GM23338 (cell line): ENCODE measurements around the gene SLC38A10. TPM values are rescaled to one million over a fixed set of nuclear protein-coding genes. Genes with fewer than 3 reads are reported as not detected.

ENCODE experiments used
- CREB1 ChIP-seq: fragments of 250-450 bp; sonication (Bioruptor Pico); IDR thresholded peaks from 2 replicates; pipeline ENCODE4 v1.5.0; 2020; ENCODE audit warnings: low read depth, mild to moderate bottlenecking, moderate library complexity
- EZH2 ChIP-seq: fragments of 200-600 bp; sonication (generic); IDR thresholded peaks from one replicate; pipeline ENCODE4 v1.8.0; 2017; ENCODE audit warnings: antibody characterized with exemption, mild to moderate bottlenecking, low read depth; ENCODE audit not compliant: unreplicated experiment
- EZH2phosphoT487 ChIP-seq: fragments of 200-600 bp; sonication (generic); IDR thresholded peaks from one replicate; pipeline ENCODE4 v1.8.1; 2018; ENCODE audit warnings: antibody characterized with exemption; ENCODE audit not compliant: unreplicated experiment
- JUNB ChIP-seq: IDR thresholded peaks from one replicate; pipeline ENCODE4 v1.6.1; 2016; ENCODE audit warnings: antibody characterized with exemption; ENCODE audit not compliant: unreplicated experiment
- POLR2AphosphoS5 ChIP-seq: IDR thresholded peaks from 2 replicates; pipeline ENCODE4 v1.6.1; 2016; ENCODE audit warnings: antibody characterized with exemption, low read depth
- STAT1 ChIP-seq: IDR thresholded peaks from one replicate; pipeline ENCODE4 v1.6.1; 2016; ENCODE audit warnings: antibody characterized with exemption; ENCODE audit not compliant: unreplicated experiment
- ZNF114 ChIP-seq: fragments of 250-450 bp; sonication (Bioruptor Pico); IDR thresholded peaks from 2 replicates; pipeline ENCODE4 v1.5.0; 2020; ENCODE audit warnings: mild to moderate bottlenecking, moderate library complexity
- polyA plus RNA-seq: library from polyadenylated mRNA; unstranded; fragments of >200 nt; fragmentation: Nextera tagmentation; extraction: Ambion mirVana; gene quantifications from 2 replicates; pipeline ENCODE4 v1.2.1, GENCODE V29; 2016
- total RNA-seq: library from RNA; depleted of rRNA; stranded (reverse); fragments of >200 nt; shearing (Covaris generic); gene quantifications from 2 replicates; pipeline ENCODE4 v1.2.3, GENCODE V29; 2014; rRNA removed
- TF ChIP-seq, protein P1 (sequence below), 2 experiments: fragments of 200-600 bp in 1 of 2; sonication (generic) in 1 of 2; conservative IDR thresholded peaks; 2 replicates each; pipeline versions ENCODE4 v1.5.1 to v1.6.1; 2016 to 2017; ENCODE audit warnings: antibody characterized with exemption in 2 of 2, low read depth in 2 of 2, mild to moderate bottlenecking in 2 of 2, moderate library complexity in 1 of 2
- TF ChIP-seq, protein P2 (sequence below): IDR thresholded peaks from one replicate; pipeline ENCODE4 v1.6.1; 2018; ENCODE audit warnings: antibody characterized with exemption; ENCODE audit not compliant: unreplicated experiment

The SLC38A10 gene
- total and polyA plus RNA-seq, 2 experiments from 2014 or later: 17.1 to 55.8 TPM

DNA sequence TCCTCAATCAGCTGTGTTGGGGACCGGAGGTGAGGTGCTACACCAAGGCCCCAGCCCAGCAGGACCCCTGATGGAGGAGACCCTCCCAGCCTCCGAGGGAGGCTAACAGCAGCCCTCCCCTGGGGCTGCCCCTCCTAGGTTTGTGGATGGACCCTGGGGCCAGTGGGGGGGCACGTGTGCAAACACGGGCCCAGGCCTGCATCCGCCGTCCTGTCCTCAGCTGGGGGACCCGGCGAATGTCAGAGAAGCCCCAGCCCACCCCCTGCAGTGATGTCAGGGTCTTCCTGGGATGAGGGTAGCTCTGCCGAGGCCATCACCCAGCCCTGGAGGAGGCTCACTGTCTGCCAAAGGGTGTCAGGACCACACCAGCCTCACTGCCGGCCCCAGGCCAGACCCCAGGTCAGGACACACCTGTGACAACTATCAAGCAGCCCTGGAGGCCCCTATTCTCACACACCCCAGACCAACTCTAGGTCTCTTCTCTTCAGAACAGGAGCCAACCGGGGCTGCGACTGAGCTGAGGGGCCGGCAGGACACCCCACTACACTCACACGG, 99.1 kb downstream of the SLC38A10 start (continued):
- TF ChIP-seq ZNF114 (CRISPR knock-in tag): no peak
- no peak for TF ChIP-seq STAT1
- no peak for TF ChIP-seq EZH2phosphoT487
- TF ChIP-seq JUNB: no peak
- TF ChIP-seq EZH2: no peak
- TF ChIP-seq CREB1: no peak
- TF ChIP-seq, protein P1, sequence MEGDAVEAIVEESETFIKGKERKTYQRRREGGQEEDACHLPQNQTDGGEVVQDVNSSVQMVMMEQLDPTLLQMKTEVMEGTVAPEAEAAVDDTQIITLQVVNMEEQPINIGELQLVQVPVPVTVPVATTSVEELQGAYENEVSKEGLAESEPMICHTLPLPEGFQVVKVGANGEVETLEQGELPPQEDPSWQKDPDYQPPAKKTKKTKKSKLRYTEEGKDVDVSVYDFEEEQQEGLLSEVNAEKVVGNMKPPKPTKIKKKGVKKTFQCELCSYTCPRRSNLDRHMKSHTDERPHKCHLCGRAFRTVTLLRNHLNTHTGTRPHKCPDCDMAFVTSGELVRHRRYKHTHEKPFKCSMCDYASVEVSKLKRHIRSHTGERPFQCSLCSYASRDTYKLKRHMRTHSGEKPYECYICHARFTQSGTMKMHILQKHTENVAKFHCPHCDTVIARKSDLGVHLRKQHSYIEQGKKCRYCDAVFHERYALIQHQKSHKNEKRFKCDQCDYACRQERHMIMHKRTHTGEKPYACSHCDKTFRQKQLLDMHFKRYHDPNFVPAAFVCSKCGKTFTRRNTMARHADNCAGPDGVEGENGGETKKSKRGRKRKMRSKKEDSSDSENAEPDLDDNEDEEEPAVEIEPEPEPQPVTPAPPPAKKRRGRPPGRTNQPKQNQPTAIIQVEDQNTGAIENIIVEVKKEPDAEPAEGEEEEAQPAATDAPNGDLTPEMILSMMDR (conservative IDR thresholded peaks at IDR 0.05; ENCODE audit: low read depth in 2 of 2): no peak
- TF ChIP-seq, protein P2, sequence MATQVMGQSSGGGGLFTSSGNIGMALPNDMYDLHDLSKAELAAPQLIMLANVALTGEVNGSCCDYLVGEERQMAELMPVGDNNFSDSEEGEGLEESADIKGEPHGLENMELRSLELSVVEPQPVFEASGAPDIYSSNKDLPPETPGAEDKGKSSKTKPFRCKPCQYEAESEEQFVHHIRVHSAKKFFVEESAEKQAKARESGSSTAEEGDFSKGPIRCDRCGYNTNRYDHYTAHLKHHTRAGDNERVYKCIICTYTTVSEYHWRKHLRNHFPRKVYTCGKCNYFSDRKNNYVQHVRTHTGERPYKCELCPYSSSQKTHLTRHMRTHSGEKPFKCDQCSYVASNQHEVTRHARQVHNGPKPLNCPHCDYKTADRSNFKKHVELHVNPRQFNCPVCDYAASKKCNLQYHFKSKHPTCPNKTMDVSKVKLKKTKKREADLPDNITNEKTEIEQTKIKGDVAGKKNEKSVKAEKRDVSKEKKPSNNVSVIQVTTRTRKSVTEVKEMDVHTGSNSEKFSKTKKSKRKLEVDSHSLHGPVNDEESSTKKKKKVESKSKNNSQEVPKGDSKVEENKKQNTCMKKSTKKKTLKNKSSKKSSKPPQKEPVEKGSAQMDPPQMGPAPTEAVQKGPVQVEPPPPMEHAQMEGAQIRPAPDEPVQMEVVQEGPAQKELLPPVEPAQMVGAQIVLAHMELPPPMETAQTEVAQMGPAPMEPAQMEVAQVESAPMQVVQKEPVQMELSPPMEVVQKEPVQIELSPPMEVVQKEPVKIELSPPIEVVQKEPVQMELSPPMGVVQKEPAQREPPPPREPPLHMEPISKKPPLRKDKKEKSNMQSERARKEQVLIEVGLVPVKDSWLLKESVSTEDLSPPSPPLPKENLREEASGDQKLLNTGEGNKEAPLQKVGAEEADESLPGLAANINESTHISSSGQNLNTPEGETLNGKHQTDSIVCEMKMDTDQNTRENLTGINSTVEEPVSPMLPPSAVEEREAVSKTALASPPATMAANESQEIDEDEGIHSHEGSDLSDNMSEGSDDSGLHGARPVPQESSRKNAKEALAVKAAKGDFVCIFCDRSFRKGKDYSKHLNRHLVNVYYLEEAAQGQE: no peak
- TF ChIP-seq POLR2AphosphoS5: no peak

Other genes starting within 250 kb of the SLC38A10 start
- not detected in 2 replicates for gene PVALEF, start 129.8 kb downstream of the SLC38A10 start, total RNA-seq
- gene PVALEF, start 129.8 kb downstream of the SLC38A10 start, polyA plus RNA-seq: not detected in 2 replicates
- gene AATK, start 129.1 kb downstream of the SLC38A10 start, total RNA-seq: 2.3 and 5.0 TPM in 2 replicates
- gene AATK, start 129.1 kb downstream of the SLC38A10 start, polyA plus RNA-seq: 1.1 and 1.3 TPM in 2 replicates
- 29.0 and 35.5 TPM in 2 replicates for gene CEP131, start 72.3 kb downstream of the SLC38A10 start, total RNA-seq
- gene CEP131, start 72.3 kb downstream of the SLC38A10 start, polyA plus RNA-seq: 26.8 and 29.4 TPM in 2 replicates
- 25.3 and 37.5 TPM in 2 replicates for gene TEPSIN, start 56.3 kb downstream of the SLC38A10 start, total RNA-seq
- gene TEPSIN, start 56.3 kb downstream of the SLC38A10 start, polyA plus RNA-seq: 4.4 and 5.5 TPM in 2 replicates
- gene NDUFAF8, start 56.0 kb downstream of the SLC38A10 start, total RNA-seq: 17.9 and 21.5 TPM in 2 replicates
- 156 and 175 TPM in 2 replicates for gene NDUFAF8, start 56.0 kb downstream of the SLC38A10 start, polyA plus RNA-seq
- 1.1 and 1.8 TPM in 2 replicates for gene BAHCC1, start 100.2 kb upstream of the SLC38A10 start, total RNA-seq
- gene BAHCC1, start 100.2 kb upstream of the SLC38A10 start, polyA plus RNA-seq: 0.17 and 0.24 TPM in 2 replicates
- 4,739 and 4,954 TPM in 2 replicates for gene ACTG1, start 217.5 kb upstream of the SLC38A10 start, total RNA-seq
- gene ACTG1, start 217.5 kb upstream of the SLC38A10 start, polyA plus RNA-seq: 1,867 and 1,896 TPM in 2 replicates
- gene FSCN2, start 233.1 kb upstream of the SLC38A10 start, total RNA-seq: 1.6 TPM in 1 of 2 replicates, not detected in the other
- gene FSCN2, start 233.1 kb upstream of the SLC38A10 start, polyA plus RNA-seq: 0.13 TPM in 1 of 2 replicates, not detected in the other